Thyroid gland (tissue), 4 donors: Measurements from ENCODE around the gene SNX13. TPM values are rescaled to one million over a fixed set of nuclear protein-coding genes. Genes with fewer than 3 reads are reported as not detected.

ENCODE experiments used
- DNase-seq, 2 donors: peaks; one replicate each; pipeline ENCODE4 v3.0.0-alpha.2; 2019
- H3K27ac ChIP-seq, 3 donors: fragments of 200-600 bp; sonication (generic); 1 replicate in 2 of 3; 2 replicates in 1 of 3; pipeline ENCODE4 v1.5.1; 2016 to 2019; ENCODE audit warnings: mild to moderate bottlenecking in 1 of 3, moderate library complexity in 1 of 3
- H3K27me3 ChIP-seq: fragments of 200-600 bp; sonication (generic); one replicate; pipeline ENCODE4 v1.5.1; 2019
- H3K36me3 ChIP-seq, 2 donors: fragments of 200-600 bp; sonication (generic); one replicate each; pipeline ENCODE4 v1.5.1; 2016 to 2019
- H3K4me1 ChIP-seq, 2 donors: fragments of 200-600 bp; sonication (generic); one replicate each; pipeline ENCODE4 v1.5.1; 2017 to 2019
- H3K4me3 ChIP-seq, 3 donors: fragments of 200-600 bp; sonication (generic); replicated peaks in 1 of 3; 1 replicate in 2 of 3; 2 replicates in 1 of 3; pipeline ENCODE4 v1.5.1; 2016; ENCODE audit warnings: mild to moderate bottlenecking in 1 of 3
- H3K9me3 ChIP-seq: fragments of 200-600 bp; sonication (generic); one replicate; pipeline ENCODE4 v1.5.1; 2017
- POLR2A ChIP-seq, 2 donors: fragments of 450-650 bp; IDR thresholded peaks; one replicate each; pipeline ENCODE4 v1.6.1; 2017; ENCODE audit warnings: antibody characterized with exemption in 2 of 2, mild to moderate bottlenecking in 2 of 2, moderate library complexity in 1 of 2
- WGBS, 2 donors: methylation state at CpG; one replicate each; pipeline ENCODE4 v1.1.5; 2017; 5-methylcytosine and 5-hydroxymethylcytosine counted together
- intact Hi-C: fragments of 100-400 bp; cut with DNase I; formaldehyde crosslinking; loops from one replicate; pipeline ENCODE4 v1.15.1; 2023
- total RNA-seq, 4 donors: library from RNA; depleted of rRNA; stranded (reverse); fragments of >200 nt; gene quantifications; one replicate each; pipeline ENCODE4 v1.2.3, GENCODE V29; 2016
- TF ChIP-seq, protein P1 (sequence below), 6 experiments: fragments of 200-600 bp in 3 of 6; fragments of 450-650 bp in 3 of 6; sonication (generic) in 3 of 6; IDR thresholded peaks; one replicate each; pipeline ENCODE4 v1.5.1; 2016 to 2019; ENCODE audit warnings: antibody characterized with exemption in 6 of 6, mild to moderate bottlenecking in 2 of 6, inconsistent platforms in 1 of 6, moderate library complexity in 1 of 6

The SNX13 gene
- total RNA-seq, 4 donors from 2014 or later: 102 to 242 (median 141) TPM

DNA sequence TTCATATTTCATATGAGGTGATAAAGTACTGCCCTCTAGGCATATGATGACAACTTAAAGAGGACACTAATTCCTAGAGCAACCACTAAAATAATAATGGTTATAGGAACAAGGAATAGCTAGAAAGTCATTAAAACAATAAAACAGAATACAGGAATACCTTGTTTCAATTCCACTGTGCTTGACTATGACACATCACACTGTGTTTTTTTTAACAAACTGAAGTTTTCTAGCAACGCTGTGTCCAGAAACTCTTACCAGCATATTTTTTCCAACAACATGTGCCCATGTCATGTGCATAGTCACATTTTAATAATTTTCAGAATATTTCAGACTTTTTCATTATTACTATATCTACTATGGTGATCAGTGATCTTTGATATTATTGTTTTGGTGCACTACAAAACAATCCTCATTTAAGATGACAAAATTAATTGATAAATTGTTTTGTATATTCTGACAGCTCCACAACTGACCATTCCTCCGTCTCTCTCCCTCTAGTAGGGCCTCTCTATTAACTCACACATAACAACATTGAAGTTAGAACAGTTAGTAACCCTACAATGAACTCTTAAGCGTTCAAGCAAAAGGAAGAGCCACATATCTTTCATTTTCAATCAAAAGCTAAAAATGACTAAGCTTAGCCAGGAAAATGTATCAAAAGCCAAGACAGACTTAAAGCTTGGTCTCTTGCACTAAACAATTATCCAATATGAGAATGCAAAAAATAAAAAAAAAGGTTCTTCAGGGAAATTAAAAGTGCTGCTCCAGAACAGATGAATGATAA is 85.8 kb downstream of the SNX13 start:
- intact Hi-C loops: no loop called here
- Histone ChIP-seq H3K9me3 (no peaks in the 10 kb centered on the region), H3K4me3 (no peak overlapping the region), H3K27ac (no peak overlapping the region), H3K27me3 (no peaks in the 10 kb centered on the region), H3K36me3 (no peaks in the 10 kb centered on the region), H3K4me1 (no peaks in the 10 kb centered on the region)
- no peak for DNase-seq
- WGBS, 2 donors: 82 to 88% methylated on average over 3 of the region's 3 CpGs
- TF ChIP-seq, protein P1, sequence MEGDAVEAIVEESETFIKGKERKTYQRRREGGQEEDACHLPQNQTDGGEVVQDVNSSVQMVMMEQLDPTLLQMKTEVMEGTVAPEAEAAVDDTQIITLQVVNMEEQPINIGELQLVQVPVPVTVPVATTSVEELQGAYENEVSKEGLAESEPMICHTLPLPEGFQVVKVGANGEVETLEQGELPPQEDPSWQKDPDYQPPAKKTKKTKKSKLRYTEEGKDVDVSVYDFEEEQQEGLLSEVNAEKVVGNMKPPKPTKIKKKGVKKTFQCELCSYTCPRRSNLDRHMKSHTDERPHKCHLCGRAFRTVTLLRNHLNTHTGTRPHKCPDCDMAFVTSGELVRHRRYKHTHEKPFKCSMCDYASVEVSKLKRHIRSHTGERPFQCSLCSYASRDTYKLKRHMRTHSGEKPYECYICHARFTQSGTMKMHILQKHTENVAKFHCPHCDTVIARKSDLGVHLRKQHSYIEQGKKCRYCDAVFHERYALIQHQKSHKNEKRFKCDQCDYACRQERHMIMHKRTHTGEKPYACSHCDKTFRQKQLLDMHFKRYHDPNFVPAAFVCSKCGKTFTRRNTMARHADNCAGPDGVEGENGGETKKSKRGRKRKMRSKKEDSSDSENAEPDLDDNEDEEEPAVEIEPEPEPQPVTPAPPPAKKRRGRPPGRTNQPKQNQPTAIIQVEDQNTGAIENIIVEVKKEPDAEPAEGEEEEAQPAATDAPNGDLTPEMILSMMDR (IDR thresholded peaks at IDR 0.05): no peak
- TF ChIP-seq POLR2A (IDR thresholded peaks at IDR 0.05): no peak

DNA sequence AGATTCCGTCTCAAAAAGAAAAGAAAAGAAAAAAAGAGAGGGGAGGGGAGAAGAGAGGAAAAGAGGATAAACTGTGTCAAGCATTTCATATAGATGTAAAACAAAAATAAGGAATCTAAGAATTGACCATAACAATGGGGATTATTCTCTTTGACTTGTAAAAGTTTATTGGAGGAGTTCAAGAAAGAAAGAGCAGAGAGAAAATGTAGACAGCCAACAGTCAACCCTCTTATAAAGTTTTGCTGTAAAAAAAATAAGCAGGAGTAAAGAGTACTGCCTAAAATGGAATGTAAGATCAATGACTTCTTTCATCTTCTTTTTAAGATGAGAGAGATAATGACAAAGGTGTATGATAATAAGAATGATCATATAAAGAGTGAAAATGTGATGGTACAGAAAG is 87.9 kb downstream of the SNX13 start:
- no peak overlapping the region for H3K4me3 ChIP-seq
- WGBS, 2 donors: 96% methylated on average over 1 of the region's 1 CpG
- TF ChIP-seq POLR2A (IDR thresholded peaks at IDR 0.05): no peak
- TF ChIP-seq, protein P1 (IDR thresholded peaks at IDR 0.05): no peak
- H3K9me3 ChIP-seq: no peaks in the 10 kb centered on the region
- intact Hi-C loops: no loop called here
- no peaks in the 10 kb centered on the region for H3K4me1 ChIP-seq
- no peak for DNase-seq
- H3K27me3 ChIP-seq: no peaks in the 10 kb centered on the region
- H3K27ac ChIP-seq: no peak overlapping the region
- H3K36me3 ChIP-seq: peaks cover 0 to 7% of the 10 kb centered on the region in 2 donors

DNA sequence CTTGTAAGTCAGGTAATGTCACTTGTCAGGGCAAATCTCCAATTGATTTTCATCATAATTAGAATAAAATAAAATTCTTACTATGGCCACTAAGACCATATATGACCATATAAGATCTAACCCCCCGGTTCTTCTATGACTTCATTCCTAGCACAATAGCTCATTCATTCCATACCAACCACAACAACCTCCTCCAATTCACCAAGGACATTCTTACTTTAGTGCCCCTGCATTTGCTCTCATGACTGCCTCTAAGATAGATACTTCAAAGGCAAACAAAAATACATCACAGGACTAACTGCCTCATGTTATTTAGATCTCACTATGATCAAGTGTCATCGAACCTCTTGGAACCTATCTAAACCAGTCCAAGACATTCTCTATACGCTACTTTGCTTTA is 90.8 kb downstream of the SNX13 start:
- DNase-seq: no peak
- Histone ChIP-seq H3K27ac (no peak overlapping the region), H3K36me3 (peaks cover 0 to 7% of the 10 kb centered on the region in 2 donors), H3K27me3 (no peaks in the 10 kb centered on the region), H3K4me3 (no peak overlapping the region), H3K4me1 (no peaks in the 10 kb centered on the region), H3K9me3 (no peaks in the 10 kb centered on the region)
- WGBS, 2 donors: 81 to 94% methylated on average over 3 of the region's 3 CpGs
- intact Hi-C loops: no loop called here
- TF ChIP-seq POLR2A (IDR thresholded peaks at IDR 0.05): no peak
- TF ChIP-seq, protein P1 (IDR thresholded peaks at IDR 0.05): no peak

DNA sequence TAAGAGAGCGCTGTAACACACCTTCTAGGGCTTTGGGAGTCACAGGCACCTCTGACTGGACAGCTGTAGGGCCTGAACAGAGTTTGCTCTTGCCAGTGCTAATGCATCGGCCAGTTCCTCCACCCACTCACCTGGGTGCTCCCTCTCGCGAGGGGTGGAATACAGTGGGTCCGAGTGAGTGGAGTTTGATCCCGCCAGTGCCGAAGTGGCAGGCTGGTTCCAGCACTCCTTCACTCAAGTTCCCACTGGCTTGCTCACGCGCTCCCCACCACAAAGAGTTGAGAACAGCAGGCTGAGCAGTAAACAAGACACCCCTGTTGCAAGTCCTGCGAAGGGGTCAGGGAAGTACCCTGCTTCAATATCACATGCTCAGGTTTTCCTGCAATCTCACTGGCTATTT is 91.8 kb downstream of the SNX13 start:
- TF ChIP-seq POLR2A (IDR thresholded peaks at IDR 0.05): no peak
- TF ChIP-seq, protein P1 (IDR thresholded peaks at IDR 0.05): no peak
- no peak for DNase-seq
- no peaks in the 10 kb centered on the region for H3K27me3 ChIP-seq

DNA sequence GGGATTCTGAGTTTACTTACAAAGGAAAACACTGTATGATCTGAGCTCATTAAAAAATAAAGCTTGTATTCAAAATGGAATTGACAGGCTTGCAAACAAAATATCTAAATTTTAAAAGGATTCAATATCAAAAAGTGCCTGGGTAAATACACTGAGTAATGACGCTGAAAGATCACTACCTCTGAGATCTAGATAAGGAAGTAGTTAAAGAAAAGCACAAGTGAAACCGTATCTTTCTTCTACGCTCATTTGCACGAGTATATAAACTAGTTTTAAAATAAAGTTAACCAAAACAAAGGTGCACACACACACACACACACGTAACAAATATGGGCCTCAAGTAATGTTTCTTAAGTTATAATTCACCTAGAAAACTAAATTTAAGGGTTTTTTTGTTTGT is 93.4 kb downstream of the SNX13 start:
- intact Hi-C loops: no loop called here
- 90 to 95% methylated on average over 5 of the region's 5 CpGs for WGBS, 2 donors
- Histone ChIP-seq H3K36me3 (peaks cover 0 to 7% of the 10 kb centered on the region in 2 donors), H3K4me1 (no peaks in the 10 kb centered on the region), H3K9me3 (no peaks in the 10 kb centered on the region), H3K4me3 (no peak overlapping the region), H3K27ac (no peak overlapping the region), H3K27me3 (no peaks in the 10 kb centered on the region)
- no peak for DNase-seq
- TF ChIP-seq, protein P1 (IDR thresholded peaks at IDR 0.05): no peak
- TF ChIP-seq POLR2A (IDR thresholded peaks at IDR 0.05): no peak

More for the DNA sequence above, 91.8 kb downstream of the SNX13 start:
- no peaks in the 10 kb centered on the region for H3K4me1 ChIP-seq
- 97 to 98% methylated on average over 10 of the region's 10 CpGs for WGBS, 2 donors
- H3K27ac ChIP-seq: no peak overlapping the region
- peaks cover 0 to 7% of the 10 kb centered on the region in 2 donors for H3K36me3 ChIP-seq
- H3K4me3 ChIP-seq: no peak overlapping the region
- H3K9me3 ChIP-seq: no peaks in the 10 kb centered on the region
- intact Hi-C loops: no loop called here
